Measurements from ENCODE around the gene LIMA1.
"Not testable (repeated sequence)": the region's sequence is repeated elsewhere in the genome, so short reads cannot be mapped to it uniquely, and the experiment has no call there.

Gene LIMA1

DNA sequence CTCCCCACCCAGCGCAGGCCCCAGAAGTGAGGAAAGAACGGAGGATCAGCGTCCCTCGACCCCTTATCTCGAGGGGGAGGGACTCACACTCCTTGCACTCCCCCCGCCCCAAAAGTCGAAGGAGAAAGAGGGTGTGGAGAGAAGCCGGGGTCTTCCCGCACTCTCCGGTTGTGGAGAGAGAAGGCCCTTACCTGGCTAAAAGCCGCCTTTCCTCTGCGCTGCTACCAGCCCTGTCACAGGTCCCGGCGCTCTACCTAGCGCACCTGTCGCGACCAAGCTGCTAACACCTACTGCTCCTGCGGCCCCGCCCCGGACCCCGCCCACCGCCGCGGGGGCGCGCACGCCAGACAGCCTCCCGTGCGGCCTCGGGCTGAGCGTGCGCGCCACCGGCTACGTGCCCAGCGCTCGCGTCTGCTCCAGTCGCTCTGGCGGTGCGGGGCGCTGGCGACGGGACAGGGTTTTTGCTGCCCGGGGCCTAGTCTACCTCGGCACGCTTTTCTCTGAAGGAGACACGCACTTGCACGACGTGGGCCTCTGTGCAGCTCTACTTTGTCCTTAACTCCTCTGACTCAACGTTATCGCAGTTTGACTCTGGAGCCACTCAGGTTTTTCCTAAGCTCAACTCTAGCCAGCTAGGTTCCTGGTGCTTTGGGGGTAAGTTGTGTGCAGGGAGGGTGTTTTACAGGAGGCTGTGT lies at the start of gene LIMA1:
LIMA1 (minus strand) TSS at position 292 of the 695 bp plus-strand sequence. CDS start 34,769 bp downstream, outside the sequence.
- peak; percentile 95 for DNase-seq
- no peaks in the 10 kb centered on the region for H3K27me3 Mint-ChIP-seq
- H3K9me3 Mint-ChIP-seq, result no peaks in the 10 kb centered on the region
- peaks cover 8% of the 10 kb centered on the region for H3K36me3 Mint-ChIP-seq (ENCODE audit: low read depth)
- H3K4me3 Mint-ChIP-seq, result peak within 1 kb of the TSS; percentile 86
- peaks cover 31% of the 10 kb centered on the region for H3K4me1 Mint-ChIP-seq (ENCODE audit: low read depth)
- H3K27ac Mint-ChIP-seq, result peak within 1 kb of the TSS; percentile 94

- no peaks in the 10 kb centered on the region for H3K27me3 Mint-ChIP-seq
- H3K9me3 Mint-ChIP-seq, result no peaks in the 10 kb centered on the region
- H3K27ac Mint-ChIP-seq, result no peak overlapping the region
- no peak for DNase-seq
- H3K4me3 Mint-ChIP-seq, result no peak overlapping the region
- no peaks in the 10 kb centered on the region for H3K4me1 Mint-ChIP-seq (ENCODE audit: low read depth)
- H3K36me3 Mint-ChIP-seq (ENCODE audit: low read depth), result no peaks in the 10 kb centered on the region
Measured at GRCh38 chr12:50331745-50332144, 48.4 kb upstream of the LIMA1 start.

GRCh38 chr12:50328664-50329063 lies 45.3 kb upstream of the LIMA1 start:
- H3K9me3 Mint-ChIP-seq; H3K36me3 Mint-ChIP-seq (ENCODE audit: low read depth); H3K4me1 Mint-ChIP-seq (ENCODE audit: low read depth); H3K27me3 Mint-ChIP-seq; DNase-seq; H3K27ac Mint-ChIP-seq; H3K4me3 Mint-ChIP-seq: not testable (repeated sequence)

- H3K36me3 Mint-ChIP-seq (ENCODE audit: low read depth), result no peaks in the 10 kb centered on the region
- no peak for DNase-seq
Measured at GRCh38 chr12:50326590-50327284, 43.4 kb upstream of the LIMA1 start.

DNA sequence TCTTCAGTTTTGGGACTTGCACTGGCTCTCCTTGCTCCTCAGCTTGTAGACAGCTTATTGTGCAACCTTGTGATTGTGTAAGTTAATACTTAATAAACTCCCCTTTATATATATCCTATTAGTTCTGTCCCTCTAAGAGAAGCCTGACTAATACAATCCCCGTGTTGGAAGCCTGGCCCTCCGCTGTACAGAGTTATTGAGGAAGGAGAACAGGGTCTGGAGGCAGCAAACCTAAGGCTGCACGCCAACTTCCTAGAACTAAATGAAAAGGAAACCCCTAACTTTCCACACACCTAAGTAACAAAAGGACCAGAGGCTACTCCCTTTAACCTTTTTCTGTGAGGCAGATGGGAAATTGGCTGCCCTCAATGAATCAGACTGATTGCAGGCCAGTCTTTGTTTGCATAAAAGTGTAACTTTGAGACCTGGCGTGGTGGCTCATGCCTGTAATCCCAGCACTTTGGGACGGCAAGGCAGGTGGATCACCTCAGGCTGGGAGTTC lies 42.6 kb upstream of the LIMA1 start:
- Mint-ChIP-seq H3K4me1 (ENCODE audit: low read depth) (no peaks in the 10 kb centered on the region), H3K4me3 (no peak overlapping the region), H3K27me3 (no peaks in the 10 kb centered on the region), H3K36me3 (ENCODE audit: low read depth) (no peaks in the 10 kb centered on the region), H3K9me3 (no peaks in the 10 kb centered on the region), H3K27ac (no peak overlapping the region)
- no peak for DNase-seq

More at GRCh38 chr12:50326590-50327284, 43.4 kb upstream of the LIMA1 start:
- Mint-ChIP-seq H3K4me1 (ENCODE audit: low read depth) (no peaks in the 10 kb centered on the region), H3K27ac (no peak overlapping the region), H3K4me3 (no peak overlapping the region), H3K9me3 (no peaks in the 10 kb centered on the region), H3K27me3 (no peaks in the 10 kb centered on the region)

DNA sequence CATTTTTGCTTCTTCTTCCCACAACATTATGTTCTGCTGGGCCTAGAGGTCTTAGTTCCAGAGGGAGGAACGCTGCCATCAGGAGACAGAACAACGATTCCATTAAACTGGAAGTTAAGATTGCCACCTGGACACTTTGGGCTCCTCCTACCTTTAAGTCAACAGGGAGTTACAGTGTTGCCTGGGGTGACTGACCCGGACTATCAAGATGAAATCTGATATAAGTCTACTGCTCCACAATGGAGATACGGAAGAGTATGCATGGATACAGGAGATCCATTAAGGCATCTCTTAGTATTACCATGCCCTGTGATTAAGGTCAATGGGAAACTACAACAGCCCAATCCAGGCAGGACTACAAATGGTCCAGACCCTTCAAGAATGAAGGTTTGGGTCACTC lies 41.5 kb upstream of the LIMA1 start:
- not testable (repeated sequence) for H3K9me3 Mint-ChIP-seq; H3K4me1 Mint-ChIP-seq (ENCODE audit: low read depth); H3K27ac Mint-ChIP-seq; H3K4me3 Mint-ChIP-seq; H3K27me3 Mint-ChIP-seq; H3K36me3 Mint-ChIP-seq (ENCODE audit: low read depth); DNase-seq

- DNase-seq; H3K9me3 Mint-ChIP-seq; H3K4me1 Mint-ChIP-seq (ENCODE audit: low read depth); H3K27me3 Mint-ChIP-seq; H3K4me3 Mint-ChIP-seq; H3K36me3 Mint-ChIP-seq (ENCODE audit: low read depth); H3K27ac Mint-ChIP-seq: not testable (repeated sequence)
Measured at GRCh38 chr12:50324077-50324476, 40.8 kb upstream of the LIMA1 start.

DNA sequence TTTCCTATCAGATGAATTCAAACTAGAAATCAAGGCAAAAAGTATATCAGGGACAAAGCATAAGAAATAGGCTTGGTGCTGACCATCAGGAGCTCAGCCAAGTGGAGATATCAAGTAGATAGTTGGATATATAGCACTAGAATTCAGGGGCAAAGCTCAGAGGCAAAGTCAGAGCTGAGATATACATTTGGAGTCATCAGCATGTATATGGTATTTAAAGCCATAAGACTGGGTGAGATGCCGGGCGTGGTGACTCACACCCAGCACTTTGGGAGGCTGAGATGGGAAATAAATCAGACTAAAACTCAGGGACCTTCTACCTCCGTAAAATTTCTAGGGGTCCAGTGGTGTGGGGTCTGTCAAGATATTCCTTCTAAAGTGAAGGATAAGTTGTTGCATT lies 38.9 kb upstream of the LIMA1 start:
- Mint-ChIP-seq H3K4me3 (no peak overlapping the region), H3K4me1 (ENCODE audit: low read depth) (no peaks in the 10 kb centered on the region), H3K9me3 (no peaks in the 10 kb centered on the region), H3K27me3 (no peaks in the 10 kb centered on the region), H3K27ac (no peak overlapping the region), H3K36me3 (ENCODE audit: low read depth) (no peaks in the 10 kb centered on the region)
- no peak for DNase-seq

- Mint-ChIP-seq H3K36me3 (ENCODE audit: low read depth) (no peaks in the 10 kb centered on the region), H3K27ac (no peak overlapping the region), H3K4me1 (ENCODE audit: low read depth) (peaks cover 4% of the 10 kb centered on the region), H3K4me3 (no peak overlapping the region), H3K27me3 (no peaks in the 10 kb centered on the region), H3K9me3 (no peaks in the 10 kb centered on the region)
- no peak for DNase-seq
Measured at GRCh38 chr12:50317203-50317602, 33.9 kb upstream of the LIMA1 start.

DNA sequence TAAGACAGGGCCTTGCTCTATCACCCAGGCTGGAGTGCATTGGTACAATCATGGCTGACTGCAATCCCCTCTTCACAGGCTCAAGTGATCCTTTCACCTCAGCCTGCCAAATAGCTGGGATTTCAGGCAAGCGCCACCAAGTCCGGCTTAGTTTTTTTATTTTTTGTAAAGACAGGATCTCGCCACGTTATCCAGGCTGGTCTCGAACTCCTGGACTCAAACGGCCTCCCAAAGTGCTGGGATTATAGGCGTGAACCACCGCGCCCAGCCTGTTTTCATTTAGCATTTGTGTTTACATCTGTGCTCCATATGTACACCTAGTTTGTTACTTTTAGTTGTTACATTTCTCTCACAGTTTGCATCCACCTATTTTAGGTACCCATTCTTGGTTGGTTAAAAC lies 32.5 kb upstream of the LIMA1 start:
- no peak for DNase-seq
- Mint-ChIP-seq H3K27me3 (no peaks in the 10 kb centered on the region), H3K36me3 (ENCODE audit: low read depth) (no peaks in the 10 kb centered on the region), H3K4me3 (no peak overlapping the region), H3K9me3 (no peaks in the 10 kb centered on the region), H3K4me1 (ENCODE audit: low read depth) (peaks cover 4% of the 10 kb centered on the region), H3K27ac (no peak overlapping the region)

DNA sequence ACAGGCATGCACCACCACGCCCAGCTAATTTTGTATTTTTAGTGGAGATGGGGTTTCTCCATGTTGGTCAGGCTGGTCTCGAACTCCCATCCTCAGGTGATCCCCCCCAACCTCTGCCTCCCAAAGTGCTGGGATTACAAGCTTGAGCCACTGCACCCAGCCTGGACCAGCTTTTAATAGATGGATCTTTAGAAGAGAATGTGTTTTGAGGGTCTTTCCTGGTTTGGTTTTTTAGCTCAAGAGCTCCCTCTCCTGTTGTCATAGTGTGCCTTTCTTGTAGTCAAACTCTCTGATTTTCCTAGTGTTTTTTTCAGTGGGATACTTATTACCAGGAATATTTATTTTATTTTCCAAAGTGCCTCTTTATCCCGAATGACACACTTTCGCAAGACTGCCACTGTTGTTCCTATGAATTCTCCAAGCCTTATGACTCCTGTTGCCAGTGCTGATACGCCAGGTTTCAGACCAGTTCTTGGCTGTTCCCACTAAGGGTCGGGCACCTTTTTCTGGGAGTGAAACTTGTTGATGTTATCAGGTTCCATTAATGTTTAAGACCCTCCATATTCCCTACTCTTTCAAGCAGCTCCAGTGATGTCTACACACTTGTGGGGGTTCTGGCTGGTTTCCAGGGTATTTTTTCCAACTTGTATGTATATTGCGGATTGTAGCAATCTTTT lies 31.5 kb upstream of the LIMA1 start:
- DNase-seq, result peak; percentile 30
- H3K4me1 Mint-ChIP-seq (ENCODE audit: low read depth), result peaks cover 4% of the 10 kb centered on the region
- no peaks in the 10 kb centered on the region for H3K27me3 Mint-ChIP-seq
- H3K4me3 Mint-ChIP-seq, result no peak overlapping the region
- peak overlapping the region; percentile 52 for H3K27ac Mint-ChIP-seq
- H3K36me3 Mint-ChIP-seq (ENCODE audit: low read depth), result no peaks in the 10 kb centered on the region
- H3K9me3 Mint-ChIP-seq, result no peaks in the 10 kb centered on the region

- H3K27ac Mint-ChIP-seq; H3K4me3 Mint-ChIP-seq; DNase-seq; H3K36me3 Mint-ChIP-seq (ENCODE audit: low read depth); H3K27me3 Mint-ChIP-seq; H3K4me1 Mint-ChIP-seq (ENCODE audit: low read depth); H3K9me3 Mint-ChIP-seq: not testable (repeated sequence)
Measured at GRCh38 chr12:50313971-50314370, 30.7 kb upstream of the LIMA1 start.

GRCh38 chr12:50313256-50313931 lies 30.1 kb upstream of the LIMA1 start:
- H3K4me1 Mint-ChIP-seq (ENCODE audit: low read depth), result peaks cover 4% of the 10 kb centered on the region
- H3K36me3 Mint-ChIP-seq (ENCODE audit: low read depth), result no peaks in the 10 kb centered on the region
- no peaks in the 10 kb centered on the region for H3K9me3 Mint-ChIP-seq
- peak overlapping the region; percentile 37 for H3K27ac Mint-ChIP-seq
- no peak overlapping the region for H3K4me3 Mint-ChIP-seq
- no peaks in the 10 kb centered on the region for H3K27me3 Mint-ChIP-seq
- no peak for DNase-seq

GRCh38 chr12:50311858-50312609 lies 28.7 kb upstream of the LIMA1 start:
- H3K4me3 Mint-ChIP-seq; H3K4me1 Mint-ChIP-seq (ENCODE audit: low read depth); H3K27ac Mint-ChIP-seq; H3K27me3 Mint-ChIP-seq; DNase-seq; H3K36me3 Mint-ChIP-seq (ENCODE audit: low read depth); H3K9me3 Mint-ChIP-seq: not testable (repeated sequence)

All from activated T-cell treated with anti-CD3 and anti-CD28 coated beads, Interleukin-2, amount 50 U/mL, for 24 hours (primary cell).